GM21528 (cell line): ENCODE data around the gene CDPF1.
"Not testable (repeated sequence)": the region's sequence is repeated elsewhere in the genome, so short reads cannot be mapped to it uniquely, and the experiment has no call there.

ENCODE experiments used
- ATAC-seq: cut with Tn5 transposase; IDR thresholded peaks from one replicate; pipeline ENCODE4 v1.9.1; 2021; ENCODE audit warnings: mild to moderate bottlenecking, moderate library complexity; ENCODE audit not compliant: unreplicated experiment, low FRiP score

The CDPF1 gene

GRCh38 chr22:46286006-46286405, 35.9 kb upstream of the CDPF1 start:
- ATAC-seq: no peak

- ATAC-seq: no peak
Measured at GRCh38 chr22:46281866-46282678, 32.0 kb upstream of the CDPF1 start.

GRCh38 chr22:46280999-46281623, 31.0 kb upstream of the CDPF1 start:
- no peak for ATAC-seq

GRCh38 chr22:46280063-46280817, 30.1 kb upstream of the CDPF1 start:
- no peak for ATAC-seq

DNA sequence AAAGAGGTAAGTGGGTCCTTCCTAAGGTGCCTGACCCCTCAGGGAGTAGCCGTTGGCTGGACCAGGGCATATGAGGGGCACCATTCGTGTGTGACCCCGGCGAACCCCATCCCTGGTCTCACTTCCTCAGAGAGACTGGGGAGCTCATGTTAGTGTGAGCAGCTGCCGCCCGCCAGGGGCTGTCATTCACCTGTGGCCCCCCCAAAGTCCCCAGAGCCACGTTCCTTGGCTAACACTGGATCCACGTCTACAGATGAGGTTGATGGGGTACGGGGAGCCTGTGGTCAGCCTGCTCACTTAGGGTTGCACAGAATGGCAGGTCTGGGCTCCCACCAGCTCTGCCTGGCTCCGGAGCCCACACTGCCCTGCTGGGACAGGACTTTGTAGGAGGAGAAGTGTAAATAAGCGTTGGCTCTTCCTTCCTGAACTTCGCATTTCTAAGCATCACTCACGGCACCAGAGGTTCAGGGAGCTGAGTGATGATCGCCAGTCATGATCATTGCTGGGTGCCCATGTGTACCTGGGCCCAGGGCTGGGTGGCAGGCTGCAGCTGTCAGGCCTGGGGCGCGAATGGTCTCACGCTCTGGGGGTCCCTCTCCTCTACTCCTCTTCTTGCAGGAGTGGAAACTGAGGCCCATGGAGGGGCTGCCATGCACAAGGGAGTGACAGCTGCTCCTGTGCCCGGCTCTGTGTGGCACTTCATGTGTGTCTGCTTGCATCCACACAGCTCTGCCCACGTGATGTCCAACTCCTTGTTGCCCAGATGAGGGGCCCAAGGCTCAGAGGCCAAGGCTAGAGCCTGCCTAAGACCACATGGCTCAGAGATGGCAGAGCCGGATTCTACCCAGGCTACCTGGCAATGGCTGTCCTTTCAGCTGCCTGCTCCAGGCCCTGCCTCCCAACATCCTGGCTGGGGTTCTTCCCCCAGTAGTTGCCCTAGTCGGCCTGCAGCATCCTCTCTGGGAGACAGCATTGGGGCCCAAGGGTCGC, 28.9 kb upstream of the CDPF1 start:
- ATAC-seq: no peak

GRCh38 chr22:46276563-46276962, 26.5 kb upstream of the CDPF1 start:
- no peak for ATAC-seq

DNA sequence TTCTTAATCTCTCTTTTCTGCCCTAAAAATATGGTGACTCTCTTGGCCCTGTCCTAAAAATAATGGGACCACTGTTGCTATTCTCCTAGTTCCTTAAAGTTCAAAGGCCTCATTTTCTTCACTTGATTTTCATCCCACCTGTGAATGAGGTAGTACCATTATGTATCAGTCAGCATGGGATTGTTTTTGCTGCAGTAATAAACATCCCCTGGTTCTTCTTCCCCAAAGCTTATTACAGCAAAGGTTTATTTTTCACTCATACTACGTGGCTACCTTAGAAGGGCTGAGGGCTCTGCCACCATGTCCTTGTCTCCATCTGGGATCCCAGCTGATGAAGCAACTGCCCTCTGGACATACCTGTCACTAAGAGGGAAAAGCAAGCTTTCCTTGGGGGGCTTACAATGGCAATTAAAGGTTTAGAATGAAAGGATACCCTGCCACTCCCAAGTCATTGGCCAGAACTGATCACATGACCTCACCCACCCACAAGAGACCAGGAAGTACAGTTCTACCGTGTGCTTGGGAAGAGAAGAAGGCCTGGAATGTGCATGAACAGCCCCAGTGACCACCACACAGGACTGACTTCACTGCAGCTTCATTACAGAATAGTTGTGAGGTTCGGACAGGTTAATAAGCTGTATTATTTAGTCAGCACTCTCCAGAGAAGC, 25.5 kb upstream of the CDPF1 start:
- no peak for ATAC-seq

GRCh38 chr22:46274381-46274780, 24.3 kb upstream of the CDPF1 start:
- no peak for ATAC-seq

DNA sequence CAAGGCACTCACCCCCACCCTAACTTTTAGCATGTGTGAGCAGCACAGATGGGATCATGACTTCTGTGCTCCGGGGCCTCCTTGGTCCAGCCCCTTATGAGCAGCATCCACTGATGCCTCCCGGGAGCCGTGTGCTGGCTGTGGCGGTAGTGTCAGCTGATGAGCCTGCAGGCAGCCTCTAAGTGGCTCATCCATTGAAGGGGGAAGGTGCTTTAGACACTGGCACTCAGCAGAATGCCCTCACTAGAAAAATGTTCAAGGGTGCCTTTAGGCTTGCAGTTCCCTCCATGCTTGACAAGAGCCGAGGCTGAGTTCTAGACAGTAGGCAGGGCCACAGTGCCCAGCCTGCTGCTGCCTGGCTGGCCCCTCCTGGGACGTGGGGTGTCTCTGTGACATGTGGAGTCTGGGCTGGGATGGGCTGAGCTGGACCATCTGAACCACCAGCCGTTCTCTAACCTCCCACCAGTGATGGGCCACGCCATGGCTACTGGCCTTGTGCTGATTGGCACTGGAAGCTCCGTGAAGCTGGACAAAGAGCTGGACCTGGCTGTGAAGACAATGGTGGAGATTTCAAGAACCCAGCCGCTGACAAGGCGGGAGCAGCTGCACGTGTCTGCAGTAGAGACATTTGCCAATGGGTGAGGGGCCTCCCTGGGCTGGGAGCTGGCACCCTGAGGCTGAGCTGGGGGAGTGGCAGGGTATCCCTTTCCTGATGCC, 23.5 kb upstream of the CDPF1 start:
- no peak for ATAC-seq

GRCh38 chr22:46272762-46273431, 22.8 kb upstream of the CDPF1 start:
- ATAC-seq: no peak

DNA sequence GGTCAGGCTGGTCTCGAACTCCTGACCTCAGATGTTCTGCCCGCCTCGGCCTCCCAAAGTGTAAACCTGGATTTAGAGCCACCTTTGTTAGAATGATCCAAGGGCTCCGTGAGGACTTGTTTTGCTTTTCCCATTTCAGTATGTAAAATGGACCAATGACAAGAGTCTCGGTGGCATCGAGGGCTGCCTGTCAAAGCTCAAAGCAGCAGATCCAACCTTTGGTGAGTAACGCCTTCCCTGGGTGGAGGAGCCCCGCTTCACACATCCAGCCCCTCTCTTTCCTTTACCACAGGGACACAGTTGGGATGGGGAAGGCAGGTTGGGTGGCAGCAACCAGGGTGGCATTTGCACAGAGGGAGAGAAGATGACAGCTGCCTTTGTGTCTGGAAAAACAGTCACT, 22.1 kb upstream of the CDPF1 start:
- no peak for ATAC-seq

GRCh38 chr22:46269564-46269963, 19.5 kb upstream of the CDPF1 start:
- ATAC-seq: no peak

GRCh38 chr22:46267431-46268279, 17.6 kb upstream of the CDPF1 start, which contains the start of gene TTC38:
TTC38 (plus strand) TSS chr22:46268008; CDS start chr22:46268040, 32 bp downstream.
- peak; percentile 68 for ATAC-seq

DNA sequence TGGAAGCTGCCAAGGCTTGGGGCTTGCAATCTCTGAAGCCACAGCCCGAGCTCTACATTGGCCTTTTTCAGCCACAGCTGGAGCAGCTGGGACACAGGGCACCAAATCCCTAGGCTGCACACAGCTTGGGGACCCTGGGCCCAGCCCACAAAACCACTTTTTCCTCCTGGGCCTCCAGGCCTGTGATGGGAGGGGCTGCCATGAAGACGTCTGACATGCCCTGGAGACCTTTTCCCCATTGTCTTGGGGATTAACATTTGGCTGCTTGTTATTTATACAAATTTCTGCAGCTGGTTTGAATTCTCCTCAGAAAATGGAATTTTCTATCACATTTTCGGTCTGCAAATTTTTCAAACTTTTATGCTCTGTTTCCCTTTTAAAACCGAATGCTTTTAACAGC, 15.5 kb upstream of the CDPF1 start:
- ATAC-seq: not testable (repeated sequence)

- ATAC-seq: not testable (repeated sequence)
Measured at GRCh38 chr22:46264520-46264919, 14.4 kb upstream of the CDPF1 start.

GRCh38 chr22:46263216-46263590, 13.1 kb upstream of the CDPF1 start, which contains the start of gene PKDREJ:
PKDREJ (minus strand) TSS chr22:46263343; CDS start chr22:46263322, 21 bp downstream.
- no peak for ATAC-seq

DNA sequence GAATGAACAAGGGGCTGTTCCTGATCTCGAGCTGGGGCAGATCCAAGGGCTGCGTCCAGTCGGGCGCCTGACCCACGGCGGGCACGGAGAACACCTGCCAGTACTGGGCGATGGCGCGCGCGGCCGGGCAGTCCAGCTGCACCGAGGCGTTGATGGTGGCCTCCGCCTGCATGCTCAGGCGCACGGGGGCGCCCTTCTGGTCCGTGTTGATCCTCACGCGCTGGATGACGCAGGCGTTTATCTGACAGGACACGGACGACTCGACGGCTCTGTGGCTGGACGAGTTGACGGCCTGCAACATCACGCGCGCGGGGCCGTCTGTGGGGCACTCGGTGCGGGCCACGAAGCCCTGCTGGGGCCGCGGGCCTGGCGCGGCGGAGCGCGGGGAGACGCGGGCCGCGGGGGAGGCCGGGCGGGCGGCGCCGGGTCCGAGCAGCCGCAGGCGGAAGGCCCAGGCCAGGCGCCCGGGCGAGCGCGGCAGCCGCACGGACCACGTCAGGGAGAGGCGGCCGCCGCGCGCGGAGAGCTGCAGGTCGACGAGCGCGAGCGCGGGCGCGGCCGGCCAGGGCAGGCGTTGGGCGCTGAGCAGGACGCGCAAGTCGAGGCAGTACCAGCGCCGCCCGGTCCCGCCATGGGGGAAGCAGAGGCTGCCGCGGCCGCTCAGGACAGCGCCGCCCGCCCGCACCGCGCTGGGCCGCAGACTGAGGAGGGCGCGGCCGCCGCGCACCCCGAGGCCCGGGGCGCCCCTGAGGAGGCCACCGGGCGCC, 12.5 kb upstream of the CDPF1 start:
- ATAC-seq: no peak
